NOMO-1 treated with DMSO at 0.1 percent for 48 hours (cell line): Measurements from ENCODE around the gene GDF3.
A peak's percentile ranks its signal among the peaks of the same experiment; 100 is the strongest.
"Not testable (repeated sequence)": the region's sequence is repeated elsewhere in the genome, so short reads cannot be mapped to it uniquely, and the experiment has no call there.

Experiments
- DNase-seq: peaks from one replicate; lab custom pipeline; 2025; ENCODE audit not compliant: unreplicated experiment; lab: John Stamatoyannopoulos, UW

Gene GDF3

DNA sequence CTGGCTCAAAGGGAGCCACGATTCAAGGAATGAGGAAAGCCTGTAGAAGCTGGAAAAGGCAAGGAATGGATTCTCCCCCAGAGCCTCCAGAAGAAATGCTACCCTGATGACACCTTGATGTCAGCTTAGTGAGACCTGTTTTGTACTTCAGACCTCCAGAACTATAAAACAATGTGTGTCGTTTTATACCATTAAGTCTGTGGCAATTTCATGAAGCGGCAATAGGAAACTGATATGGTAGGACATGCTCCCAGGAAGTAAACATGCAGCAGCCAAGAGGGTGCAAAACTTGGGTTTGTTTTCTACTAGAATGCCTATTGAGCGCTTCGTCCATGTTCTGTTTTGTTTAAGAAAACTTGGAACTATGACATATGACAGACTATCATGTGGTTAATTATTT, 27.4 kb downstream of the GDF3 start:
- no peak for DNase-seq

DNA sequence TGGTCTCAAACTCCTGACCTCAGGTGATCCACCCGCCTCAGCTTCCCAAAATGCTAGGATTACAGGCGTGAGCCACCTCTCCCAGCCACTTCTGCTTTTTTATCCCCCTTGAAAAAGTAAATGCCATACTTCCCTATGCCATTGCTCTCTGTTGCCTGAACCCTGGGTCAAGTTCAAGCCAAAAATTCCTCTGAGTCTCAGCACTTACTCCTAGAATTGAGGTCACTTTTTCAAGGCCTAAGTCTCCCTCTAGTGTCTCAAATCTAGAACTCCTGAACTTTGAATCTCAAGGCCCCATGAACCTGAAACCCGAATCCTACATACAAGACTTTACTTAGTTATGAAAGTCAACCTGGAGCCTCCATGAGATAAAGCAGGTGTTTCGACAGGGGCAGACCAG, 28.4 kb downstream of the GDF3 start:
- DNase-seq, result peak; percentile 76

DNA sequence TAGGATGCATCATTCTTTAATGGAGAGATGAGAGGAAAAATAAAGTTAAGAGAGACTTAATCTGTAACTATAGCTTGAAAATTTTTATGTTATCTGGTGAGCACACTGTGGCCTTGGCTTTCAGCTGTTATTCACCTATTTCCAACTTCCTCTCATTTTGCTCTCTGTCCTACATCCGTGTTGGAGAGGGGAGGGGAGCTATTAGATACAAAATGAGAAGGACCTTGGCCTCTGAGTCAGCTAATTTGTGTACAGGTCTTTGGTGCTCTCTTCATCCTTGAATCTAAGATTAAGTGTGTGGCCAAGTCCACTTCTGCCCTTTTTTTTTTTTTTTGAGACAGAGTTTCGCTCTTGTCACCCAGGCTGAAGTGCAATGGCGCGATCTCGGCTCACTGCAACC, 29.0 kb downstream of the GDF3 start:
- DNase-seq, result peak; percentile 33

DNA sequence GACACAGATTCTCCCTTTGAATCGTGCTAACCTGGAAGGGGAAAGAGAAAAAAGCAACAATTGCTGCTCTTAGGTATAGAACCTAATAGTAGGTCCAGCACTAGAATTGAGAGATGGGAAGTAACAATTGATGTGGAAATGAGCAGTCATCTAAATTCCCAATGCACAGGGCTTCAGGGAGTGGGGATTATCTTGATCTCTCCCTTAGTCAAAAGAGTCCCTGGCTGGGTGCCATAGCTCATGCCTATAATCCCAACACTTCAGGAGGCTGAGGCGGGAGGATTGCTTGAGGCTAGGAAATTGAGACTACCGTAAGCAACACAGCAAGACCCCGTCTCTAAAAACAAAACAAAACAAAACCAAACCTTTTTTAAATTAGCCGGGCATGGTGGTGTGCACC, 33.8 kb downstream of the GDF3 start:
- no peak for DNase-seq

DNA sequence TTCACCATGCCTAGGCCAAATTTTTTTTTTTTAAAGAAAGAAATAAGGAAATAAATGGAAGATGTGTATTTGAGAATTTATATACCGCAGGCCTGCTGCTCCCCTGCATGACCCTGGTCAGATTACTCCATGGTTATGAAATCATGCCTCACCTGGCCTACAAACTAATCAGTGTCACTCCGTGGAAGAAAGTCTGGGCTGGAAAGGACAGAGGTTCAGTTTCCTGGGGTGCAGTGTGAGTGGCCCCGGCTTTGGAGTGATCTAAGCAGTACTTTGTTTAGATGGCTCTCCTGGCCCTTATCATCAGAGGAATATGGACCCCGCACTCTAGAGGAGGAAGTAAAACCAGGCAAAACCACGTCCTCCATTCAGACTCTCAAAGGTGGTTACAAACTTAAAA, 39.5 kb downstream of the GDF3 start:
- DNase-seq, result peak; percentile 82

DNA sequence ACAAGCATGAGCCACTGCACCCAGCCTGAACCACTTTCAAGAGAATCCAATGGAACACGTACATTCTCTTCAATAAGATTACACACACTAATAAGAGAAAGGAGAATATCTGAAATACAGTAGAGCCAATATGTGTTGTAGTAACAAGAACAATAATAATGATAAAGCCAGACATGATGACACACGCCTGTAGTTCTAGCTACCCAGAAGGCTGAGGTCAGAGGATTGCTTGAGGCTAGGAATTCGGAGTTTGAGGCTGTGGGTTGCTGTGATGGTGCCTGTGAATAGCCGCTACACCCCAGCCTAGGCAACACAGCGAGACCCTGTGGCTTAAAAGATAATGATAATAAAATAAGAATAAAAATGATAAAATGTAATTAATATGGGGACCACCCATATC, 45.5 kb downstream of the GDF3 start:
- DNase-seq, result no peak

DNA sequence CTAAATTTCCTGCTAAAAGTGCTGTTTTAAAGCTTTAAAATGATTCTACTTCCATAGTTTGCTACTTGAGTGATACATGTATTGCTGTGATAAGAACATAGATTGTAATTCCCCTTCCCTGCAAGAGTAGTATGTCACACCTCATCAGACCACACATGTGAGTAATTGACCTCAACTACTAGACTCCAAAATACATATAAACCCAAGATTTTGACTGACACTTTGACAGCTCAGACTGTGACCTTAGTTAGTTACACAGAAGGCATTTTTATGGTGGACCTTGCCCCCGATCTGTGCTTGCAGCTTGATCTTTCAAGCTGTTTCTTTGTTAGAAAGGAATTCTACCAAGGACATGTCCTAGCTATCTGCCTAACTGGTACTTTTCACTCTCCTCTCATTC, 48.5 kb downstream of the GDF3 start:
- no peak for DNase-seq

DNA sequence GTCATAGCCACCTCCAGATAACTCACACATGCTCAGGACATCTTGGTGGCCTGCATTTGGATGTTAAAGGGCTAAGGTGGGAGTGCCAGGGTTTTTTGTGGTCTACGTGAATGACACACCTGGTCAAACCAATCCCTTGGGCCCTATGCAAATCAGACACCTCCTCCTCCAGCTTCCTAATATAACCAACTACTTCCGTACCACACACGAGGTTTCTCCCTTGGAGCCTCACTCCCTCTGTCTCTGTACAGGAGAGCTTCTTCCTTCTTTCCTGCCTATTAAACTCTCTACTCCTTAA, 49.4 kb downstream of the GDF3 start:
- no peak for DNase-seq

DNA sequence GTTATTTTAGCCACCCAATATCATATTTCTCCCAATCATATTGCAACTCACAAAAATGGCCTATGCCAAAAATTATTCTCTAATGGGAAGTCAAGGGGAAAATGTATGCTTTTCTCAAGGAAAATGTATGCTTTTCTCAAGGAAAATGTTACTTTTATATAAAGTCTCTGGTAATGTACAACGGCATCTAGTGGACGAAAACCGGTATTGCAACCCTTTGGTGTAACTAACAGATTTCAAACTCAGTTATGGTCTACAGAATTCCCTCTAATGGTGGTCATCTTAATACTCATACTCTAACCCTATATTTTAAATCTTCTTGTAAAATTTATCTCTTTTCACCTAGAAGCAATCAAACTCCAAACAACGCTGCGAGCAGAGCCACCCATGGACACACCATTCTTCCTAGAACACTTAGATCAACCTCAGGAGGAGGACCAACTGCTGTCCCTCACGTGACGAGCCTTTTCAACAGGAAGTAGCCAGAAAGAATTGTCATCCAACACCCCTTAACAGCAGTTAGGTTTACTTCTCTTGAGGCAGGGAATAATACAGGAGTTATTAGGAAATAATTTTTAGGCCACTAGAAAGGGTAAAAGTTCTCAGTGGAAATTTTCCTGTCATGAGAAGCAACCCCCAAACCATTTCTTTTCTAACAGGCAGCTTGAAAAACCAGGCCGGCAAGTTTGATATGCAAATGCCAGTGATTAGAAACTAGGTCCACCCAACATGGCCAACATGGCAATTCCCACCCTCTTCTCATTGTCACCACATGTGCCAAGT, 50.0 kb downstream of the GDF3 start:
- DNase-seq, result peak; percentile 27

DNA sequence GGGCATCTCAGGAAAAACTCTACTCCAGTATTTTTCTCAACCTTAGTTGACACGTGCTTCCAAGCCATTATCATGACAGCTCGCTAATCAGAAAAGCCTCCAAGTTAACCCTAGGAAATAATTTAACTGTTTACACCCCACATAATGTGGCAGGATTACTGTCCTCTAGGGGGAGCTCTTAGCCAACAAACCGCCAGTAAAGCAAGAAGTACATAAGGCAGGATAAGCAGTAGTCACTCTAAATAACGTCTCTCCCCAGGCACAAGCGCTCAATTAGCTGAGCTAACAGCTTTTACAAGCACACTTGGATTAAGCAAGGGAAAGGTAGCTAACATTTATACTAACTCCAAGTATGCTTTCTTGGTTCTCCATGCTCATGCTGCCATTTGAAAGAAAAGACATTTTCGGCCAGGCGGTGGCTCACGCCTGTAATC, 52.7 kb downstream of the GDF3 start:
- DNase-seq, result peak; percentile 22

DNA sequence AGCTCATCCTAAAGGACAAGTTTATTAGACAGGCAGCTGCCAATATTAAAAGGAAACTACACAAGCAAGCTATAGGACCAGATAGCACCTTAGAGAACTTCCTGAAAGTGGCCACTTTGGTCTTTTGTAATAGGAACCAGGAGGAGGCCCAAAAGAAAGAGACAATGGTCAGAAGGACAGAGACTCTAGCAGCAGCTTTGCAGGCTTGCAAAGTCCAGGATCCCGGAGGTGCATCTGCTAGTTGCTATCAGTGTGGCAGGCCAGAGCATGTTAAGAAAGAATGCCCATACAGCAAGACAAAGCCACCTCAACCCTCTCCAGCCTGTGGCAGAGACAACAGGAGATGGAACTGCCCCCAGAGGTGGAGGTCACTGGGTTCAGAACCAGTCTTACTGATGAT, 53.3 kb downstream of the GDF3 start:
- DNase-seq, result no peak

DNA sequence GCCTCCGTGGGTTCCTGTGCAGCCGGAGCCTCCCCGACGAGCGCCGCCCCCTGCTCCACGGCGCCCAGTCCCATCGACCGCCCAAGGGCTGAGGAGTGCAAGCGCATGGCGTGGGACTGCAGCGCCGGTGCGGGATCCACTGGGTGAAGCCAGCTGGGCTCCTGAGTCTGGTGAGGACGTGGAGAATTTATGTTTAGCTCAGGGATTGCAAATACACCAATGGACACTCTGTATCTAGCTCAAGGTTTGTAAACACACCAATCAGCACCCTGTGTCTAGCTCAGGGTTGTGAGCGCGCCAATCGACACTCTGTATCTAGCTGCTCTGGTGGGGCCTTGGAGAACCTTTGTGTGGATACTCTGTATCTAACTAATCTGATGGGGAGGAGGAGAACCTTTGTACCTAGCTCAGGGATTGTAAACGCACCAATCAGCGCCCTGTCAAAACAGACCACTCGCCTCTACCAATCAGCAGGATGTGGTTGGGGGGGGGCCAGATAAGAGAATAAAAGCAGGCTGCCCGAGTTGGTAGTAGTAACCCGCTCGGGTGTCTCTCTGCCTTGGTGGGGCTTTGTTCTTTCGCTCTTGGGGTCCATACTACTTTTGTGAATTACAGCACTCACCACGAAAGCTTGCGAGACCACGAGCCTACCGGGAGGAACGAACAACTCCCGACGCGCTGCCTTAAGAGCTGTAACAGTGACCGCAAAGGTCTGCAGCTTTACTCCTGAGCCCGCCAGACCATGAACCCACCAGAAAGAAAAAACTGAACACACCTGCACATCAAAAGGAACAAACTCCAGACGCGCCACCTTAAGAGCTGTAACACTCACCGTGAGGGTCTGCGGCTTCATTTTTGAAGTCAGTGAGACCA, 55.2 kb downstream of the GDF3 start:
- DNase-seq, result not testable (repeated sequence)
